Measurements from ENCODE around the gene AXIN2.
A peak's percentile ranks its signal among the peaks of the same experiment; 100 is the strongest.

AXIN2 gene

DNA sequence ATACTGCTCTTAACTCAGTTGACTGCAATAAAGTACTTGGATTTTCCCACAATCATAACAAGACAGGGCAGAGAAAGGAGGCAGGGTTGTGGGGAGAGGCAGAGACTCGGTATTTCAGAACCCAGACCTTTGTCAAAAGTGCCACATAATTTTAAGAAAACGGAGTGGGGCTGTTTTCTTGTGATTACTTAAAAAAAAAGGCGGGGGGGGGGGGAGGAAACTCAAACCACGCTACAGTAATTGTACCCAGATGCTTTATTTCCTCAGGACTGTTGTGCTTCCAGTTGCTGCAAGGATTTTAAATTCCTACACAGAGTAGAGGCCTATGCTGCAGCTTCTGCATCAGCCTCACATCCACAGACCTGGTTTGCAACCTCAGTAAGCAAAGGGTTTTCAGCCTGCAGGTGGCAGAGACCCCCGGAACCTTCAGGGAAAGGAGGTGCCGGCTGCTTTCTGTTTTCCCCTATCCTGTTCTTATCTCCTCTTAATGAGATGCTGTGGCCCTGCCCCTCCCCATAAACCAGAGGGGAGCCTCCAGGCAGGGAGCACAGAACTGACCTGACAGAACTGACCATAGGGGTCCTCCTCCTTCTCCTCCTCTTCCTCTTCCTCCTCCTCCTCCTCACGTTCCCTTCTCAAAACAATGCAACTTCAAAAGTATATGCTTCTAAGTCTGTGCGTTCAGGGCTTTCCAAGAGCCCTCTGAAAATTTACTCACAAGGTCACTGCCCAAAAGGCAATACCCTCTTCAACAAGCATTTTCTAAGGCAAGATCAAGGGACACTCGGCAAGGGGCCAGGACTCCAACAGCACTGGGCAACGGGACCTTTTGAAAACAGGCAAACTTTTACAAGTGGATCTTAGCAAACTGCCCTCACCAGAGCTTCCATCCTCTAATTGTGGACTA, 7.5 kb downstream of the AXIN2 start:
- no peak for DNase-seq

DNA sequence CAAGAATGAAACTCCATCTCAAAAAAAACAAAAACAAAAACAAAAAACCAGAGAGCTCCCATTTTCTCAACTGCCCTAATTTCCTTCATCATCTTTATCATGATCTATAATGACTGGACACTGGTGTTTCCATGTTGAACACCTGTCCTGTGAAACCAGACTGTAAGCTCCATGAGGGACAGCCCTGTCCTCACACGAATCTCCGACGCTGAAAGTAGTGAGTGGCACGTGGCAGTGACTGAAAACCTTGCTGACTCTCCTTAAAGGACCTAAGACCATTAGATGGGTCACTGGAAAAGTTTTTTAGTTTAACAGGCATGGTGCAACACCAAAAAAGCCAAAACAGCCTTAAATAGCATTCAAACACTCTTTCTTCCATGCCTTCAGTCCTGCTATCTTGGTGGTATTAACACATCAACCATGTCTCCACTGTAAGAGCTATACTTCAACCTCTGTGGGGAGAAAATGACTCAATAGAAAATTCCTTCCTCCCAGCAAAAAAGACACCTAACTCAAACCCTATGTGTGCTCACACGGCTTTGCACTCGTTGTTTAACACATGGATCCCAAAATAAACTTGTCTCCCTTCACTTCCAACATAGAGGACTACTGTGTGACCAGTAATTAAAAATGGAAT, 8.3 kb downstream of the AXIN2 start:
- no peak for DNase-seq

DNA sequence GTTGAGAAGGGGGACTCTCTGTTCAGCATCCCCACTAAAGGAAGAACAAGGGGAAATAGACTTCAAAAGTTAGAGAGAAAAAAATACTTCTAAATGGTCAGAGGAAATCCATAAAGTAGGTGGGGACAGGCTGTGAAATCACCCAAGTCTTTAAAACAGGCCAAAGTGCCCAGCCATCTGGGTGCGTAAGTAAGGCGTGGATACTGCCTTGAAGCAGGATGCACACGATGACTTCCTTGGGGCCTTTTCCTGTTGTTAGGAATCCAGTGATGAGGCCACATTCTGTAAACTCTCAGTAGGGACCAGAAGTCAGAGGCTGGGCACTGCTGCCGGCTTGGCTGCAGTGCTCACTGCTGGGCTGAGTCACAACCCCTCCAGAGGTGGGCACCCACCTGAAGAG, 9.2 kb downstream of the AXIN2 start:
- no peak for DNase-seq

DNA sequence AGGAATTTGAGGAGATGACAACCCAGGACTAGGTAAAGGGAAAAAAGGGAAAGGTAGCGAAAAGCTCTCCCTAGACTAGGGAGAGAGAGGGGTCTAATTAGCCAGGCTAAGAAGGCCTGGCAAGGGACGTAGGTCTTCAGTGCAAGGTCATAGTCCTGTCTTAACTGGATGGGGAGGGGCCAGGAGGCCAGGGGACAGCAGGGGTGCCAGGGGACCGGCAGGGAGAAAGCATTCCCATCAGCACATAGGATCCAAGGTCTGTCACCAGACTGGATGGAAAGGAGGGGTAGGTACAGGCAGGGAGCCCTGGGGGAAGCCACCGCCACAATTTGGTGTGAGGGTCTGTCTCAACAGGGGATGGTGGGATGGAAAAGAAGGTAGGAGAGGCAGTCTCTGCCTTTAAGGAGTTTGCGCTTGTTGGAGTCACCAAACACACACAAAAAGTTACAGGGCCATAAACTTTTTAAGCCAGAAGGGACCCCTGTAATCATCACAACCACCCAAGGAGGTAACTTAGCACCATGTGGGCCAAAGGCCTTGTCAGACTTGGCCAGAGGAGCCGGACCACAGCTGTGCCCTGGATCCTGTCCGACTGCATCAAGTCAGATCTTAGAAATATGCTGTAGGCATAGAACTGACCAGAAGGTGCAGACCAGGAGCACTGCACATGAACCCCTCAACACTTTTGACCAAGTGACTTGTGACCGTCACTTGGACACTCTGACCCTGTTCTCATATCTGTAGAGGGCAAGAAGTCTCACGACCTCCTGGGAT, 10.0 kb downstream of the AXIN2 start:
- DNase-seq = no peak

DNA sequence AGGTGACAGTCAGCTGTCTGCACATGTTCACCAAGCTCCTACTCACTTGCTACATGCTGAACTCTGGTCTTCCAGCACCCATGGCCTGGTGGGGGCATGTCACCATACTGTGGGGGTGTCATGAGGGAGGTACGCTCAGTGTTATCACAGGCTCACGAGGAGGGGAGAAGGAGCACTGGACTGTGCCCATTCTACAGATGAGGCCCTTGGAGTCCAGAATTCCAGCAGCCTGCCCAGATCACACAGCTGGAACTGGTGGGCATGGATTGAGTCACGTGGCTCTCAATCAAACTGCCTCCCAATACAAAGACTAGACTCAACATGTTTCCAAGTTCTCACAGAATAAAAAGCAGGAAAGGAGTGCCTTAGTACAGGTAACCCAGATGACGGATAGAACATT, 10.7 kb downstream of the AXIN2 start:
- no peak for DNase-seq

DNA sequence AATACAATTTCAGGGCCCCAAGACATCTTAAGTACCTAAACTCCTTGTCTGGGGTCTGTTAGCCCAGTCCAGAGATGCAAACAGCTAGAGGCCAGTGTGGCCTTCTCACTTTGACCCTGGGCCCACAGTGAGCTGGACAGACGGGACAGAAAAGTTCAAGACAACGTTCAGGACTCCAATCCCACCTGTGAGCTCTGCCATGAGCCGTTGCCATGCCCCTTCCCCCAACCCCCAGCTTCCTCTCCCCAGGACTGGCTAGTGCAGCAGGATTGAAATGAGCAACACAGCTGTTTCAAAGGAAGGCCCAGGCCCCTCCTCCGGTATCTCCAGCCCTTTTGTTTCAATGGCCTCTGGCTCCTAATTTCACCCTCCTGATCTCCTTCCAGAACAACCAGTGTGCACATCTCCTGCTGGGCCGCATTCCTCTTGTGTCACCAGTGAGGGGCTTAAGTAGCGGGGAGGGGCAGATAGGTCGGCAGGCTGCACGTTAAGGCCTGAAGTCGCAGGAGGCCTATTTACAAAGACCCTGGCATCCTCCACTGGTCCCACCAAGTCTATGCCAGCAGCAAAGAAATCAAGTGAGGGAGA, 11.3 kb downstream of the AXIN2 start:
- no peak for DNase-seq

DNA sequence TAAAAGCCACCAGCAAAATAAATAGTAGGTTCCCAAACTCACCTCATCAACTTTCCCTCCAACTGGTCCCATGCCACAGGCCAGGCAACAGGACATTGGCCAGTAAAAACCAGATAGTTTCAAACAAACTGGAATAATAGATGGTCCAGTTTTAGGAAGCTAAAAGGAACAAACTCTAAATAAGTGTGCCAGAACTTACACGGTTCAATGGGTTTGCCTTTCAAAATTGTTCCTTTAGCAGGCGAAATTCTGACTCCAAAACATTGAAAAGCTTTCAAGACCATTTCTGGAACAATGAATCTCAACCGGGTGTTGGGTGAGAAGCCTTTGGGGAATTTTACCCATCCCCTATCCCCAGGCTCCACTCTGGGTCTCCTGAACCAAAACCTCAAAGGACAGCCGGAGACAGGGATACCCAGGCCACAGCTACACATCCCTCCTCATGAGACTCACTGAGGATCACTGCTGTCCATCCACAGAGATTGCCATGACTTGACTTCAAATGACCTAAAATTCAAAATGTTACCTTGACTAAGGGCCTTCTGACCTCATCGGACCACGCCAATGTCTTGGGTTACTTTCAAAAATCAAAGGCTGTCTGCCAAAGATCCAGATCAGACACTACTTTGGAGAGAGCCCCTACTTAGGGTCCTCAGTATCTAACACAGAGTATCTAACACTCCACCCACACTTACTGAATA, 13.0 kb downstream of the AXIN2 start:
- no peak for DNase-seq

DNA sequence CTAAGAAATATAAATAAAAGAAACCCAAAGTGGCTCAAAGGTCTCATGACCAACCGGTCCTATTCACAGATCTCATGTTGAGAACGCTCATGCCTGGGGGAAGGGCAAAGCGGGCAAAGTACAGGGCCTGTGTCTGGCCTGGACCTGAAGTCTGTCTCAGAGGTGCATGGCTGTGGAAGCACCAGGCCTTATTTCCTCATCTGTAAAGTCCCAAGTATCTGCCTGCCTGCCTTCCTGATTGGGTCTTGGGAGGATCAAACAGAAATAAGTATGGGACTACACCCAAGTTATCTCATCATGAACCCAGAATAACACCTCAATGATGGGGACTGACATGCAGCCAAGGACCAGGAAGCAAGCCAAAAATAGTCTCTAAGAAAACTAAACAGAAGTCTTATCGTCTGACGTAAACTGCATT, 14.2 kb downstream of the AXIN2 start:
- DNase-seq = no peak

DNA sequence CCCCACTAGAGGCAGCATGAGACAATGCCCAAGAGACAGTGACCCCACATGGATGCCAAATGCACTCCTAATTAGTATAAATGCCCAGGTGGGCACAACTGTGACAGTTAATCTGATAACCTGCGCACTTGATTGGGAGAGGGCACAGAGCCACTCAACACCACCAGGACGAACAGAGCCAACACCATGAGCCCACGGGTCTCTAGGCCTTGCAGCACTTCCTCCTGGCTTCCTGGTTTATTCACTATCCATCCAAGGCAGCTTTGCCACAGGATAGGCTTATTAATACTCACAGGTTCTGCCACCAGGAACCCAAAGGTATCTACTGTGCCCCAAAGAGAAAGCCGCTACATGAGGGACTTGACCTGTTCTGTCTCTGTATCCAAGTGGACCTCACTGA, 14.9 kb downstream of the AXIN2 start:
- DNase-seq = no peak

DNA sequence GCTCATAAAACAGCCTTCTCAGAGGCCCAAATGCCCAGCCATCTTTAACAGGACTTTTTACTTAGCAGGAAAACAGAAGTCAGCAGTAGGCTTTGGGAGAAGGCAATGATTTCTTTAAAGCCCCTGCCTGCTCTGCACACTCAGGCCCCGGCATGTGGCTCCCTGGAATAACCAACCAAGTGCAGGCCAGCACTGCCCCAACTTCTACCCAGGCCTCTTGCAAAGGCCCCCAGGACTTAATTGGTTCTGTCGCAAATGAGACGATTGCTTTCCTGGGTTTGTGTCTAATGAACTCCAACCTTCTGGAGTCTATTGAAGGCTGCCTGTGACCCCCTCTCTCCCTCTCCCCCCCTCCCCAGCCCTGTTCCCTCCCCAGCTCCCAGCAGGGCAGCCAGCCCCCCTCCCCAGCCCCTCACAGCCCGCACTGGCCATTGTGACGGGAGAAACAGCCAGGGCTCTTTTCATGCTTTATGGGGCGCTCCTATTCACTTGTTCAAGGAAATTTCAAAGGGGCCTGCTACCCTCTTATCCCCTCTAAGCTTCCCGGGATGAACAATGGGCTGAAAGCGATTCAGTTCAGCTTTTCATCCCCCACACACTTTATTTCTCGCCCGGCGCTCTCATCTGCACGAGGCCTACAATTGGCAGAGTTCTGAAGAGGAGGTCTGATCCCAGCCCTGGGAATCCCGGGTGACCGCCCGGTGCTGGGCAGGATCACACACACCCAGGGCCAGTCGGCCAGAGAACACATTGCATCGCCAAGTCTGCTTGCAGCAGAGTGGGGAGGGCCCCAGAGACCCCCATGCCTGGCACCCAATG, 15.5 kb downstream of the AXIN2 start:
- DNase-seq = no peak

DNA sequence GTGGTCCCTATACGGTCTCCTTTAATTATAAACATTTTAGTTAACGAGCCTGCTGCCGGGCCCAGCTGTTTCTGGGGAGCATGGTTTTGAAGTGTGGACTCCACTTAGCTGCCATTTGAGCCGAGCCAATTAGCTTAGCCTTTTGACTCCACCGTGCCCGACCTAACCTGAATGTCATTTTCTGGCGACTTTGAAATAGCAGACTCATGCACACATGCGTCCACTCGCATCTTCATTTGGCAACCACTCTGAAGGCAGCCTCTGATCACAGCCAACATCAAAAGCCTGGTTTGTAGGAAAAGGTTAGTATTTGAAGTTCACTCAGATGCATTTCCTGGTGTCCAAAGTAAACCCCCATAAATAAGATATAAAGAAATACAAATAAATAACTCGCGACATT, 16.8 kb downstream of the AXIN2 start:
- DNase-seq = peak in 2 of 3 experiments; percentile 9 to 52

DNA sequence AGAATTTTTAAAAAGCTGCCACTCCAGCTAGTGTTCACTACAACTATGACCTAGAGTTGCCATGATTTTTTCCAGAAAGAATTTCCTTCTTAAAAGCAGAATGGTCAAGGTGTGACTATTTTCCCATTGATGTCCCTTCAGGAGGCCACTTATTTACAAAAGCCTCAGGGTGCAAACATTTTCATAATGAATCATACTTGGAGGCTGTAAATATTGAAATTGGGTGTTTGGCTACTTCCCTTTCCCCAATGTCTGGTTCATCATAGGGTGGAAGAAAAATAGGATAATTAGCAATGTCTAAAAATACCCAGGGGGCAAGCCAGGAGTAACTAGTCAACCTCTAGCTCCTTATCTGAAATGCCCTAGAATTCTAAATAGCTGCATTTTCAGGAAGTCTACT, 18.8 kb downstream of the AXIN2 start:
- peak in 1 of 3 experiments; percentile 57 for DNase-seq

DNA sequence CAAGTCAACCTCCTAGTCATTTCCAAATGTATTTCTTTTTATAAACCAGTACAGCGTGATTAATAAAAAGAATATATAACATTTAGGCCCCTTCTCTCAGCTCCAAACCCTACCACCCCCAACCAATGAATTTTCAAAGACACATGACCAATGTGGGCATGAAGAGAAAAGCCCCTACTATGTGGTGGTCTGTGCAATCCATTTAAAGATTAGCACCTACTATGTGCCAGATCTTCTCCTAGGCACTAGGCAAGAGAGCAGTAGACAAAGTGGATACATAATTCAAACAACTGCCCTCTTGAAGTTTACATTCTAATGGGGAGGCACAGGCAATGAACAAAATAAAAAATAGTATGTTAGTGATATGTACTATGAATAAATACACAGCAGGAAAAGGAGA, 19.4 kb downstream of the AXIN2 start:
- no peak for DNase-seq

DNA sequence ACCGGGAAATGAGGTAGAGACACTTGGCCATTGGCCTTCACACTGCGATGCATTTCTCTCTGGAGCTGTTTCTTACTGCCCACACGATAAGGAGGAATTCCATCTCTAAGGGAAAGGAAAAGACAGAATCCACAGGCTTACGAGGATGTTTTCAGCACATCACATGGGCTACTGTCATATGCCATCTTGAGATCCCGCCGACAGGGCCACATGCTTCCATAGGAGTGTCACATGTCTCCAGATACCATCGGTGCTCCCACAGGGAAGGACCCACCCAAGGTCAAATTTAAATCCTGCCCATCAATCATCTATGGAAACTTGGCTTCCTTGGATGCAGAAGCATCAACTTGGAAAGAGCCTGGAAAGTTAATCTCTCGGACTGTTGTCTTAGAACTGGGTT, 20.0 kb downstream of the AXIN2 start:
- DNase-seq = no peak

DNA sequence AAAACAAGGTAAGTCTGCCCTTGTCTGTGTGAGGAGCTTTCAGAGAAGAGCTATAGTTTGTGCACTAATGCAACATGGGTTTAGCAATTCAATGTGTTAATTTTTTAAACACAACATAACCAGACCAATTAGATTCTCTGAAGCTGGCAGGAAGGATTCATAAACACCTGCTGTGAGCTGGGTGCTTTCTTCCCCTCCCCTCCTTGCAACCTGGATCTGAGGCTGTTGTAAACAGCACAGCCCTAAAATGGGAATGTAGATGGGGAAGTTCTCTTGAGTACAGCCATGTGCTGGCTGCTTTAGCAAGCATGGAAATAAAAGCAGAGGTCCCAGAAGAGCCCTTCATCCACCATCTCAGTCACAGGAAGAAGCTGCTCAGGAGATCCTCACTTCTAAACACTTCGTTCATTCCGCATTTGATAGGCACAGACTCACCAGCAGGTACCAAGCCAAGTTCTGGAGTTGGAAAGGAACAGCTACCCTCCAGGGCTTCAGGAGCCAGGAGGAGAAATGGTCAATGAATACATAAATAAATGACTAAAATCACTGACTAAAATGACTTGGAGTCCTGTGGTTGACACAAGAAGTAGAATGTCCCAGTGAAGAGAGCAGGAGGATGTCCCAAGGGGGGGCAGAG, 21.7 kb downstream of the AXIN2 start:
- DNase-seq = peak in 1 of 3 experiments; percentile 15

DNA sequence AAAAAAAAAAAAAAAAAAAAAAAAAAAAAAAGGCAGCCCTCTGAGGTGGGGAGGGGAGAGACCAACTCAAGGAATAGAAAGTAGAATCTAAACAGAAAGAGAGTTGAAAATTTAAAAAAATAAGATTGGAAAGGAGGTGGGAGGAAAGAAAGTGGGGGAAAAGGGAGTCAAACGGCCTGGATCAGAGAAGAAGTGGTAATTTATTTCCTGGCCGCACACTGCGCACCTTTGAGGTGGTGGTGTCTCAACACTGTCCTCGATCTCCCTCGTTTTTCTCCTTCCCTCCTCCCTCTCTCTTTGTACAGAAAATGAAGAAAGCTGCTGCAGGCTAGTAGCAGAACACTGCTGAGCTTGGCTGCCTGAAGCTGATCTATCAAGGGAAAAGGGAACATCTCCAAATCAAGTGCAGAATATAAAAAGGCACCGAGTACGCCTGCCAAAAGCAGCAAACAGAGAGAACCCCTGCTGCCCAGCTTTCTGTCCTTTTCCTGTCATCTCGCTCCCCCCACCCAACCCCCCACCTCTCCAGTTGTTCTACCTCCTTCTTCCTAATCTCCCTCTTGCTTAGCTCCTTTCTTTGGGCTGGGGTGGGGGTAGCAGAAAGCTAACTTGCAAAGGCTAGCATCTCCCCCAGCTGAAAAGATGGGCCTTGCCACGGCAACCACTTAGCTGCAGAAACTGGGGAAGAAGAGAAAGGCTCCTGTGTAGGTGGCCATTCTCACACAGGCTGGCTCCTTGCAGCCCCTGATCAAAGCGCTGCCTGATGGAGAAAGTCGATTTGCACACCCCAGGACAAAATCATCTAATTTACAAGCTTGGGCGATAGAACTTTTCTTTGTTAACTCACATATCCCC, 22.5 kb downstream of the AXIN2 start:
- no peak for DNase-seq

DNA sequence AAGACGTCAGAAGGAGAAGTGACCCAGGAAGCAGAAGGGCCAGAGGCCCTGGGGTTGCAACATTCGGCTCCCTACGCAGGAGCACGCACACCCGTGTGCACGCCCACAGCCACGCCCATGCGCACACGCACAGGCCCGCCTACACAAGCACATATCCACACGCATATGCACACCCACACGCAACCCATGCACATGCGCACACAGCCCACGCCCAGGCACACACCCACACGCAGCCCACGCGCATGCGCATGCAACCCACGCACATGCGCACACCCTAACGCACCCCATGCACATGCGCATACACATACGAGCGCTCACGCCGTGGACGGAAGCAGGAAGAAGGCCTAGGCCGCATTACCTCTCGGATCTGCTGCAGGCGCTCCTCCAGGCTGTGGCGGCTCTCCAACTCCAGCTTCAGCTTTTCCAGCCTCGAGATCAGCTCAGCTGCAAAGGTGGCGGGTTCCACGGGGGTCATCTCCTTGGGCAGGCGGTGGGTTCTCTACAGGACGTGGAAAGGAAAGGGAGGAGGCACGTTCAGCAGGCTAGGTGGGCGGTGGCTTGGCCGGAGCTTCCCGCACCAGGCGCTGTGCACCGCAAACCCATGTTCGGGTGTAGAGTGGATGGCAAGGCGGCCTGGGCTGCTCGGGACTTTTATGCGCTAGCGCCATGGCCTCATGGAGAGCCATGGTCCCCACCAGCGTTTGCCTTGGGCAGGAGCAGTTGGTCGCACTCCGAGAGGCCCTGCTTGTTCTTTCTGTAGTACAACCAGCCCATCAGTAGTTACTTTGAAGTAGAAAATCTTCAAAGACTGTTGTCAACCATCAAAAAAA, 23.4 kb downstream of the AXIN2 start:
- no peak for DNase-seq

DNA sequence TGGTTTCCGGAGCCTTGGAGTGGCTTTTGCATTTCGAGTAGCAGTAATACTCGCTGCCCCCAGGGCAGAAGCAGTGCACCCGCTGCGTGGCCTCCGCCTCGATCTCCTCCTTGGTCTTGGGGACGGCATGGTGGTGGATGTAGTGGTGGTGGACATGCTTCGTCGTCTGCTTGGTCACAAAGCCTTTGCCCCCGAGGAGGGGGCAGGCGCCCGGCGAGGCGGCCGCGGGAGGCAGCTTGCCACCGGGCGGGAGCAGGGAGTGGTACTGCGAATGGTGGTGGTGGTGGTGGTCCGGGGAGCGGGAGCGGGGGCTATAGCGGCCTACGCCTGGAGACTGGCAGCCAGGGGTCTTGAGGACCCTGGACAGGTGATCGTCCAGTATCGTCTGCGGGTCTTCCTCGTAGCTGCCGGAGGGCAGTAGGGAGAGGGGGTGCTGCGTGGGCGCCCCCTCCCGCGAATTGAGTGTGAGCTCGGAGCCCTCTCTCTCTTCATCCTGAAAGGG, 24.1 kb downstream of the AXIN2 start:
- no peak for DNase-seq

All from NCI-H1417 (cell line).